Neuronal stem cell (in vitro differentiated cells): ENCODE measurements around the gene MAPRE3.

Source experiments
- DNase-seq: peaks from one replicate; pipeline ENCODE4 v3.0.0-alpha.2; 2013; ENCODE audit warnings: low spot score
- H2AFZ ChIP-seq: one replicate; pipeline ENCODE4 v1.6.1; 2013; ENCODE audit warnings: mild to moderate bottlenecking, low read length, inconsistent platforms
- H2AK5ac ChIP-seq: 2 replicates; pipeline ENCODE4 v1.6.1; 2013; ENCODE audit warnings: low read depth, mild to moderate bottlenecking, inconsistent platforms, low read length, moderate library complexity, mixed read lengths
- H2BK120ac ChIP-seq: 2 replicates; pipeline ENCODE4 v1.6.1; 2013; ENCODE audit warnings: low read depth, mild to moderate bottlenecking, inconsistent platforms, low read length, moderate library complexity, mixed read lengths
- H2BK12ac ChIP-seq: one replicate; pipeline ENCODE4 v1.6.1; 2013; ENCODE audit warnings: low read length, inconsistent platforms
- H2BK15ac ChIP-seq: 2 replicates; pipeline ENCODE4 v1.6.1; 2013; ENCODE audit warnings: mild to moderate bottlenecking, low read length, inconsistent platforms, mixed read lengths
- H2BK5ac ChIP-seq: one replicate; pipeline ENCODE4 v1.6.1; 2013; ENCODE audit warnings: inconsistent platforms, mild to moderate bottlenecking, low read length, moderate library complexity
- H3K14ac ChIP-seq: one replicate; pipeline ENCODE4 v1.6.1; 2013; ENCODE audit warnings: low read length, inconsistent platforms
- H3K18ac ChIP-seq: 2 replicates; pipeline ENCODE4 v1.6.1; 2013; ENCODE audit warnings: low read length, inconsistent platforms
- H3K23ac ChIP-seq: 2 replicates; pipeline ENCODE4 v1.6.1; 2013; ENCODE audit warnings: low read depth, mild to moderate bottlenecking, mixed read lengths, low read length, inconsistent platforms; ENCODE audit not compliant: poor library complexity
- H3K27ac ChIP-seq: replicated peaks from 3 replicates; pipeline ENCODE4 v1.5.1; 2013; ENCODE audit warnings: low read length, inconsistent platforms
- H3K27me3 ChIP-seq, 3 experiments: 2 replicates each; pipeline ENCODE4 v1.6.1; 2013; ENCODE audit warnings: low read length in 3 of 3, mild to moderate bottlenecking in 2 of 3, inconsistent platforms in 1 of 3, low read depth in 1 of 3, mixed read lengths in 1 of 3, moderate library complexity in 1 of 3; ENCODE audit not compliant: control insufficient read depth in 3 of 3, insufficient read depth in 3 of 3
- H3K36me3 ChIP-seq, 2 donors: replicated peaks in 1 of 2; 2 replicates each; pipeline ENCODE4 v1.6.1; 2013; ENCODE audit warnings: low read length in 2 of 2; ENCODE audit not compliant: control insufficient read depth in 2 of 2, insufficient read depth in 2 of 2
- H3K4ac ChIP-seq: 2 replicates; pipeline ENCODE4 v1.6.1; 2013; ENCODE audit warnings: inconsistent platforms, mild to moderate bottlenecking, low read length, moderate library complexity
- H3K4me1 ChIP-seq, 2 donors: 1 replicate in 1 of 2; 2 replicates in 1 of 2; pipeline ENCODE4 v1.6.1; 2013; ENCODE audit warnings: low read length in 2 of 2, low read depth in 1 of 2; ENCODE audit not compliant: control insufficient read depth in 2 of 2, insufficient read depth in 1 of 2
- H3K4me2 ChIP-seq: one replicate; pipeline ENCODE4 v1.6.1; 2013; ENCODE audit warnings: mild to moderate bottlenecking, low read length, inconsistent platforms; ENCODE audit not compliant: insufficient read depth, poor library complexity, severe bottlenecking
- H3K4me3 ChIP-seq, 2 donors: 2 replicates each; pipeline ENCODE4 v1.5.1; 2013; ENCODE audit warnings: low read length in 2 of 2, mild to moderate bottlenecking in 2 of 2, inconsistent platforms in 1 of 2, moderate library complexity in 1 of 2
- H3K79me1 ChIP-seq: one replicate; pipeline ENCODE4 v1.6.1; 2013; ENCODE audit warnings: low read depth, mild to moderate bottlenecking, inconsistent platforms, low read length, moderate library complexity
- H3K9ac ChIP-seq: one replicate; pipeline ENCODE4 v1.6.1; 2013; ENCODE audit warnings: mild to moderate bottlenecking, low read depth, low read length, inconsistent platforms; ENCODE audit not compliant: poor library complexity
- H3K9me3 ChIP-seq, 2 donors: replicated peaks in 1 of 2; 2 replicates each; pipeline versions ENCODE3 to v1.6.1; 2013; ENCODE audit warnings: low read length in 2 of 2, mild to moderate bottlenecking in 2 of 2, inconsistent platforms in 1 of 2, low read depth in 1 of 2, mixed read lengths in 1 of 2, moderate library complexity in 1 of 2; ENCODE audit not compliant: control insufficient read depth in 2 of 2, insufficient read depth in 1 of 2
- H4K8ac ChIP-seq: one replicate; pipeline ENCODE4 v1.6.1; 2013; ENCODE audit warnings: low read depth, mild to moderate bottlenecking, inconsistent platforms, low read length, moderate library complexity
- H4K91ac ChIP-seq: one replicate; pipeline ENCODE4 v1.6.1; 2013; ENCODE audit warnings: low read length, low read depth, mild to moderate bottlenecking, inconsistent platforms; ENCODE audit not compliant: poor library complexity
- WGBS, 2 donors: extraction: QIAGEN DNeasy Blood & Tissue Kit; methylation state at CpG; one replicate each; pipeline ENCODE4 v1.1.7; 2013; ENCODE audit warnings: missing lambda C conversion rate in 2 of 2, mixed read lengths in 1 of 2; ENCODE audit not compliant: insufficient read length in 2 of 2, insufficient replicate concordance in 1 of 2; ENCODE audit errors: extremely low coverage in 2 of 2; 5-methylcytosine and 5-hydroxymethylcytosine counted together

Gene MAPRE3

DNA sequence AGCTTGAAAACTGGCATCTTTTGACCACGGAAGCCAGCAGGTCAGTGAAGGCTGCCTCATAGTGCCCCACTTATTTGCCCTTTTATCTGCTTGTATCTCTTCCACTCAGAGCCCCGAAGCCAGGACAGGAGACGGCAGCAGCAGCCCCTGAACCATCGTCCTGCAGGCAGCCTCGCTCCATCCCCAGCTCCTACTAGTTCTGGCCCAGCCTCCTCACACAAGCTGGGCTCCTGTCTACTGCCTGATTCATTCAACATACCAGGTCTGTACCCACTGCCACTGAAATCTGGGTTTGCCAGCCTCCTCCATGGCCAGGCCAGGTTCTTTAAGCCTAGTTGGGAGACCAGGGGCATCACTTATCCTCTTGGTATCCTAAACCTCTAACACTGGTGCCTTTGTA, 96.9 kb downstream of the MAPRE3 start:
- Histone ChIP-seq H3K79me1 (peaks cover 7% of the 10 kb centered on the region), H2BK120ac (no peak overlapping the region), H2BK15ac (no peak overlapping the region), H2AK5ac (no peak overlapping the region), H2BK12ac (no peak overlapping the region), H4K8ac (no peak overlapping the region), H3K4me3 (no peak overlapping the region), H3K23ac (no peak overlapping the region), H3K9me3 (peaks cover 0 to 2% of the 10 kb centered on the region in 2 donors), H3K14ac (no peak overlapping the region), H4K91ac (no peak overlapping the region), H3K4me1 (peaks cover 8 to 9% of the 10 kb centered on the region in 2 donors), H3K18ac (no peak overlapping the region), H3K9ac (no peak overlapping the region), H3K4ac (no peak overlapping the region), H3K27ac (no peak overlapping the region), H3K4me2 (no peak overlapping the region), H2AFZ (no peak overlapping the region), H2BK5ac (no peak overlapping the region), H3K36me3 (peaks cover 34 to 74% of the 10 kb centered on the region in 2 donors), H3K27me3 (no peaks in the 10 kb centered on the region)
- DNase-seq = no peak
- WGBS, 2 donors = no CpG with 5 or more reads among the region's 5 CpGs

DNA sequence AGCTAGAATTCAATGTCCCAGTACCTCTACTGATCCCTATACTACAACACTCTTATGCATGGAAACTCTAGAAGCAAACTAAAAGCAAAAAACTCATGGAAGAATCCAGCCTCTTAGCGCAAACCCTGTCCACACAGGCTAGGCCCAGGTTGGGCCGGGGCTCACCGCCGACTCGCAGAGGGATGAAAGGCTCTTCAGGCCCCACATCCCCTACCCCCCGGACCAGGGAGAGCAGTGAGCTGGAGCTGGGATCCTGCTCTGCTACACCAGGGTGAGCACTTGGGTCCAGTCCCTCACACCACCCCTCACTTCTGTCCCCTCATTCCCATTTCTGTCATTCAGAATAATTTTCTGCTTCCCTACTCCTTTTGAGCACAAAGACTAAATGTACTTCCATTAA, 99.0 kb downstream of the MAPRE3 start:
- Histone ChIP-seq H3K4me3 (no peak overlapping the region), H2BK15ac (no peak overlapping the region), H2BK5ac (no peak overlapping the region), H2AFZ (no peak overlapping the region), H2BK12ac (no peak overlapping the region), H4K91ac (no peak overlapping the region), H3K4me2 (no peak overlapping the region), H3K4me1 (peaks cover 12 to 16% of the 10 kb centered on the region in 2 donors), H4K8ac (no peak overlapping the region), H2BK120ac (no peak overlapping the region), H3K27me3 (no peaks in the 10 kb centered on the region), H3K36me3 (peaks cover 27 to 57% of the 10 kb centered on the region in 2 donors), H3K9me3 (no peaks in the 10 kb centered on the region), H3K79me1 (peaks cover 7% of the 10 kb centered on the region), H3K23ac (no peak overlapping the region), H3K4ac (no peak overlapping the region), H3K9ac (no peak overlapping the region), H3K14ac (no peak overlapping the region), H3K18ac (no peak overlapping the region), H3K27ac (no peak overlapping the region), H2AK5ac (no peak overlapping the region)
- WGBS, 2 donors = no CpG with 5 or more reads among the region's 6 CpGs
- DNase-seq = no peak

DNA sequence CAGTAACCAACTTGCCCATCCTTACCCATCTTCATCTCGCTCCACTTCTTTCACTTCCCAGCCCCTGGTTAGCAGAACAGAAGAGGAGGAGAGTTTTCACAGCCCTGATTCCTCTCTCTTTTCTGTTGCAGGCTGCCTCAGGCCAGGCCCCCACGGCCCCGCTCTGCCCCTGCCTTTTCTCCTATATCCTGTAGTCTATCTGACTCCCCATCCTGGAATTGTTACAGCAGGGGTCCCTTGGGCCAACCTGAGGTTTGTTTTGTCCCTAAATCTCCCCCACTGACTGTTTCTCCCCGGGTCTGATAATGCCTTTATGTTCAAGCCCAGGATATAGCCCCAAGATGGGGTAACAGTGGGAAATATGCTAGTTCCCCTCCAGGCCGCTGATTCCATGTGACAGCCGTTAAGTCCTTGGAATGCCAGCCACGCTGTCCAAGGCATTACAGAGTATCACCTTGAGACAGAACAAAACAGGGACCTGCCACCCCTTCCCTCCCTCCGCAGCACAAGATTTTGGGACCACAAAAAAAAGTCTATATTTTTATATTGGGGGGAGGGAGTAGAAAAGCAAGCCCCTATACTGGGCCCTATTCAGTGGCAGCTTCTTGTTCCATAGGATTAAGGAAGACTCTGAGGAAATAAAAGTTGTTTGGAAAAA, 99.7 kb downstream of the MAPRE3 start:
- Histone ChIP-seq H3K9me3 (no peaks in the 10 kb centered on the region), H3K27me3 (no peaks in the 10 kb centered on the region), H2BK5ac (no peak overlapping the region), H3K4me1 (peaks cover 12 to 16% of the 10 kb centered on the region in 2 donors), H3K36me3 (peaks cover 25 to 53% of the 10 kb centered on the region in 2 donors), H4K91ac (no peak overlapping the region), H4K8ac (no peak overlapping the region), H2AK5ac (no peak overlapping the region), H2BK12ac (no peak overlapping the region), H3K27ac (no peak overlapping the region), H3K9ac (peak overlapping the region; percentile 3), H2BK120ac (no peak overlapping the region), H3K4me3 (peak overlapping the region in 1 of 2 donors; percentile 94), H2AFZ (no peak overlapping the region), H3K14ac (no peak overlapping the region), H3K4ac (no peak overlapping the region), H3K18ac (no peak overlapping the region), H3K79me1 (peaks cover 7% of the 10 kb centered on the region), H2BK15ac (no peak overlapping the region), H3K4me2 (no peak overlapping the region), H3K23ac (no peak overlapping the region)
- no CpG with 5 or more reads among the region's 8 CpGs for WGBS, 2 donors
- no peak for DNase-seq

DNA sequence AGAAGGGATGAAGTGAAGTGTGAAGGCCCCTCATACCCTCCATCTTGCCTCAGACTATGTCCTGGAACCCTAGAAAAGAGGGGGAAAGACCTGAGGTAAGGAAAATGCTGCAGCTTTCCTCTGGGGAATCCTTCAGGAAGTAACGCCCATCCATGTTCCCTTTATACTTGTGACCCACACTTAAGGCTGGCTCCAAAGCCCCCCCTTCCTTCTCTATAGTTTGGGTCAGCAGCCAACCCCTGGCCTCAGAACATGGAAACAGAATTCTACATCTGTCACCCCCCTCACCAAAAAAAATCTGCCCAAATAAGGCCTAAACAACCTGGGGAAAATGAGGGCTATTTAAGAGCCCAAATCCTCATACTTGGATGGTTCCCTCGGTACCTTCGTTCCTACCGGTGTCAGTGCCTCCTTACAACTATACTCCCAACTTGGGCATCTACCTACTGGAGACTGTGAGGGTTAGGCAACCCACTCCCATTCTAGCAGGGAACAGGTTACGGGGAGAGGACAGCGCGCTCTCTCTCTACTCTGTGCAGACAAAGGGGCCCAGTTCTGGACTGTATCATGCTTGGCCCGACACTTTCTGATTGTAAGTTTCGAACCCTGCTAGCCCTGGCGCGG, 100.3 kb downstream of the MAPRE3 start:
- Histone ChIP-seq H3K4me1 (peaks cover 12 to 16% of the 10 kb centered on the region in 2 donors), H3K14ac (peak overlapping the region; percentile 26), H4K8ac (no peak overlapping the region), H2AFZ (peak overlapping the region; percentile 92), H2AK5ac (peak overlapping the region; percentile 76), H3K4ac (peak overlapping the region; percentile 53), H3K27ac (no peak overlapping the region), H2BK120ac (no peak overlapping the region), H3K79me1 (peaks cover 7% of the 10 kb centered on the region), H3K18ac (peak overlapping the region; percentile 98), H3K4me2 (peak overlapping the region; percentile 92), H2BK5ac (no peak overlapping the region), H3K27me3 (no peaks in the 10 kb centered on the region), H2BK15ac (peak overlapping the region; percentile 60), H3K9me3 (no peaks in the 10 kb centered on the region), H3K36me3 (peaks cover 23 to 46% of the 10 kb centered on the region in 2 donors), H3K9ac (peak overlapping the region; percentile 96), H3K4me3 (peak overlapping the region; percentile 92 to 94), H3K23ac (peak overlapping the region; percentile 95), H2BK12ac (no peak overlapping the region), H4K91ac (no peak overlapping the region)
- no CpG with 5 or more reads among the region's 11 CpGs for WGBS, 2 donors
- DNase-seq = no peak
